Heart left ventricle (tissue), 16 donors: Measurements from ENCODE around the gene GPR161. TPM values are rescaled to one million over a fixed set of nuclear protein-coding genes. Genes with fewer than 3 reads are reported as not detected.

ENCODE experiments used
- ATAC-seq, 4 donors: fragments of 200-7000 bp; cut with Tn5 transposase; one replicate each; pipeline ENCODE4 v1.9.1; 2020 to 2022; ENCODE audit warnings: moderate library complexity in 4 of 4, mild to moderate bottlenecking in 3 of 4, moderate number of reproducible peaks in 1 of 4
- DNase-seq, 5 donors: peaks; one replicate each; pipeline ENCODE4 v3.0.0-alpha.2; 2020
- H3K27ac ChIP-seq, 12 donors: fragments of 200-600 bp; sonication (generic) in 4 of 12; one replicate each; pipeline versions ENCODE4 v1.5.0 to v1.8.0; 2016 to 2022; ENCODE audit warnings: mild to moderate bottlenecking in 2 of 12
- H3K27me3 ChIP-seq, 9 donors: fragments of 200-600 bp; sonication (generic) in 2 of 9; one replicate each; pipeline versions ENCODE4 v1.5.1 to v1.8.0; 2016 to 2022; ENCODE audit warnings: mild to moderate bottlenecking in 3 of 9
- H3K36me3 ChIP-seq, 9 donors: fragments of 200-600 bp; sonication (generic) in 2 of 9; one replicate each; pipeline versions ENCODE4 v1.5.0 to v1.8.0; 2018 to 2022; ENCODE audit warnings: mild to moderate bottlenecking in 2 of 9
- H3K4me1 ChIP-seq, 12 donors: fragments of 200-600 bp; sonication (generic) in 4 of 12; one replicate each; pipeline versions ENCODE4 v1.5.0 to v1.8.0; 2016 to 2022; ENCODE audit warnings: mild to moderate bottlenecking in 3 of 12
- H3K4me3 ChIP-seq, 12 donors: fragments of 200-600 bp; sonication (generic) in 4 of 12; one replicate each; pipeline versions ENCODE4 v1.5.0 to v1.8.0; 2017 to 2022; ENCODE audit warnings: mild to moderate bottlenecking in 9 of 12, moderate library complexity in 4 of 12
- H3K9me3 ChIP-seq, 12 donors: fragments of 200-600 bp; sonication (generic) in 4 of 12; one replicate each; pipeline versions ENCODE4 v1.5.0 to v1.8.0; 2016 to 2022; ENCODE audit warnings: mild to moderate bottlenecking in 1 of 12
- CTCF ChIP-seq, 12 donors: fragments of 200-600 bp; sonication (generic) in 4 of 12; IDR thresholded peaks; one replicate each; pipeline versions ENCODE4 v1.5.0 to v1.8.0; 2018 to 2022; ENCODE audit warnings: antibody characterized with exemption in 12 of 12, mild to moderate bottlenecking in 5 of 12
- POLR2A ChIP-seq, 2 donors: fragments of 450-650 bp; IDR thresholded peaks; one replicate each; pipeline ENCODE4 v1.6.1; 2017; ENCODE audit warnings: antibody characterized with exemption in 2 of 2, mild to moderate bottlenecking in 2 of 2, moderate library complexity in 2 of 2
- WGBS, 4 donors: extraction: QIAGEN DNeasy Blood & Tissue Kit in 2 of 4; methylation state at CpG; one replicate each; pipeline versions ENCODE4 v1.1.5 to v1.1.7; 2013 to 2018; 5-methylcytosine and 5-hydroxymethylcytosine counted together
- intact Hi-C, 10 donors: fragments of 100-400 bp; cut with DNase I; formaldehyde crosslinking; loops; one replicate each; pipeline versions ENCODE4 v1.11.1 to v1.14.2; 2022
- polyA plus RNA-seq, 2 donors: library from polyadenylated mRNA; stranded (reverse); fragments of 200-250 nt; gene quantifications; one replicate each; pipeline ENCODE4 v1.2.3, GENCODE V29; 2013
- total RNA-seq, 9 donors: library from RNA; depleted of rRNA in 2 of 9; stranded (reverse); fragments of >200 nt in 2 of 9; fragmentation: NEBNext Ultra II Directional in 3 of 9; extraction: Animal tissue kit (Norgen Biotek cat#: 25700) in 3 of 9; gene quantifications; one replicate each; pipeline versions ENCODE4 v1.1.0 to v1.2.4, GENCODE V29; 2016 to 2023
- donor health status: ischemic (EF 13 %, LVEDD 7.1; RV severe dilation, severe dysfunction).
- donor health status: healthy with polysubstance abuse.
- donor health status: DM: no; HTN: yes; CAD: no.
- donor health status: DM: no; HTN: no; CAD: no.
- donor health status: ischemic (EF 25% LVEDD 6.9; RV normal size, moderate dysfunction).
- donor health status: ischemic (EF 25% LVEDD 5.7; RV mildly dilated, moderate dysfunction).
- donor health status: healthy.
- donor health status: DM: yes; HTN: yes; CAD: no.
- donor health status: ischemic (EF 35%, LVEDD 5.7; RV mildly dilated, moderate dysfunction).
- donor health status: nonischemic (EF 11% LVEDD 7.7; RV severe dilation, severe dysfunction).
- donor health status: DM: yes; HTN: yes; CAD: no.
- donor health status: PGD.
- donor health status: ischemic (EF 29% LVEDD 5.4; RV normal size, mild dysfunction).
- donor health status: nonischemic (EF 23%, LVEDD 6.1; RV moderate dilation, normal function).

Gene GPR161
- total and polyA plus RNA-seq, 11 donors = 0.95 to 4.8 (median 2.4) TPM

GRCh38 chr1:168163670-168164069, 26.9 kb upstream of the GPR161 start:
- ATAC-seq (no peak), DNase-seq (no peak)
- 64 to 72% (median 65%) methylated on average over 3 of the region's 3 CpGs for WGBS, 4 donors
- Histone ChIP-seq H3K9me3 (peaks cover 0 to 17% (median 5%) of the 10 kb centered on the region in 12 donors), H3K27me3 (no peaks in the 10 kb centered on the region), H3K36me3 (no peaks in the 10 kb centered on the region), H3K27ac (no peak overlapping the region), H3K4me1 (no peaks in the 10 kb centered on the region), H3K4me3 (no peak overlapping the region)
- intact Hi-C loops = no loop called here
- no peak for TF ChIP-seq CTCF (IDR thresholded peaks at IDR 0.05)
- TF ChIP-seq POLR2A (IDR thresholded peaks at IDR 0.05) = no peak

- TF ChIP-seq CTCF (IDR thresholded peaks at IDR 0.05) (no peak), POLR2A (IDR thresholded peaks at IDR 0.05) (no peak)
- intact Hi-C loops = no loop called here
- Histone ChIP-seq H3K9me3 (peaks cover 0 to 33% (median 5%) of the 10 kb centered on the region in 12 donors), H3K27ac (no peak overlapping the region), H3K27me3 (no peaks in the 10 kb centered on the region), H3K4me1 (no peaks in the 10 kb centered on the region), H3K36me3 (no peaks in the 10 kb centered on the region), H3K4me3 (no peak overlapping the region)
- DNase-seq = no peak
- no peak for ATAC-seq
- 32 to 50% (median 34%) methylated on average over 2 of the region's 2 CpGs for WGBS, 4 donors
Measured at GRCh38 chr1:168161459-168161858, 24.7 kb upstream of the GPR161 start.

GRCh38 chr1:168159979-168160378, 23.2 kb upstream of the GPR161 start:
- ATAC-seq = no peak
- Histone ChIP-seq H3K4me1 (no peaks in the 10 kb centered on the region), H3K27ac (no peak overlapping the region), H3K27me3 (no peaks in the 10 kb centered on the region), H3K9me3 (peaks cover 0 to 33% (median 5%) of the 10 kb centered on the region in 12 donors), H3K36me3 (no peaks in the 10 kb centered on the region), H3K4me3 (no peak overlapping the region)
- intact Hi-C loops = no loop called here
- TF ChIP-seq CTCF (IDR thresholded peaks at IDR 0.05) (no peak), POLR2A (IDR thresholded peaks at IDR 0.05) (no peak)
- 94 to 98% (median 95%) methylated on average over 1 of the region's 1 CpG for WGBS, 4 donors
- DNase-seq = no peak

- H3K4me1 ChIP-seq = no peaks in the 10 kb centered on the region
- 48 to 54% (median 52%) methylated on average over 1 of the region's 1 CpG for WGBS, 4 donors
- peaks cover 0 to 33% (median 5%) of the 10 kb centered on the region in 12 donors for H3K9me3 ChIP-seq
- no peak overlapping the region for H3K4me3 ChIP-seq
- TF ChIP-seq POLR2A (IDR thresholded peaks at IDR 0.05) (no peak), CTCF (IDR thresholded peaks at IDR 0.05) (no peak)
- intact Hi-C loops = no loop called here
- H3K27ac ChIP-seq = no peak overlapping the region
- no peaks in the 10 kb centered on the region for H3K27me3 ChIP-seq
- DNase-seq (no peak), ATAC-seq (no peak)
- H3K36me3 ChIP-seq = no peaks in the 10 kb centered on the region
Measured at GRCh38 chr1:168159251-168159650, 22.5 kb upstream of the GPR161 start.
